Lower leg skin (tissue), 4 donors: ENCODE data around the gene CA12. TPM values are rescaled to one million over a fixed set of nuclear protein-coding genes. Genes with fewer than 3 reads are reported as not detected.
"Not testable (repeated sequence)": the region's sequence is repeated elsewhere in the genome, so short reads cannot be mapped to it uniquely, and the experiment has no call there.

Source experiments
- DNase-seq, 2 donors: peaks; one replicate each; pipeline ENCODE4 v3.0.0-alpha.2; 2019; ENCODE audit warnings: low spot score in 2 of 2
- H3K4me3 ChIP-seq: fragments of 200-600 bp; sonication (generic); 2 replicates; pipeline ENCODE4 v1.5.1; 2017; ENCODE audit warnings: mild to moderate bottlenecking, low read depth; ENCODE audit not compliant: poor library complexity, severe bottlenecking
- POLR2A ChIP-seq, 2 donors: fragments of 450-650 bp; IDR thresholded peaks; one replicate each; pipeline ENCODE4 v1.6.1; 2016 to 2017; ENCODE audit warnings: antibody characterized with exemption in 2 of 2, mild to moderate bottlenecking in 1 of 2, moderate library complexity in 1 of 2
- WGBS, 2 donors: methylation state at CpG; one replicate each; pipeline ENCODE4 v1.1.5; 2018; 5-methylcytosine and 5-hydroxymethylcytosine counted together
- intact Hi-C: fragments of 100-400 bp; cut with DNase I; formaldehyde crosslinking; loops from one replicate; pipeline ENCODE4 v1.15.0; 2023; ENCODE audit warnings: low total_unique reads
- total RNA-seq, 4 donors: library from RNA; depleted of rRNA; stranded (reverse); fragments of >200 nt; gene quantifications; one replicate each; pipeline ENCODE4 v1.1.0, GENCODE V29; 2016
- TF ChIP-seq, protein P1 (sequence below), 3 donors: fragments of 450-650 bp; IDR thresholded peaks; one replicate each; pipeline ENCODE4 v1.5.1; 2016; ENCODE audit warnings: antibody characterized with exemption in 3 of 3, mild to moderate bottlenecking in 3 of 3, moderate library complexity in 2 of 3

CA12 gene
- total RNA-seq, 4 donors from 2014 or later, result 144 to 253 (median 213) TPM

- TF ChIP-seq, protein P1, sequence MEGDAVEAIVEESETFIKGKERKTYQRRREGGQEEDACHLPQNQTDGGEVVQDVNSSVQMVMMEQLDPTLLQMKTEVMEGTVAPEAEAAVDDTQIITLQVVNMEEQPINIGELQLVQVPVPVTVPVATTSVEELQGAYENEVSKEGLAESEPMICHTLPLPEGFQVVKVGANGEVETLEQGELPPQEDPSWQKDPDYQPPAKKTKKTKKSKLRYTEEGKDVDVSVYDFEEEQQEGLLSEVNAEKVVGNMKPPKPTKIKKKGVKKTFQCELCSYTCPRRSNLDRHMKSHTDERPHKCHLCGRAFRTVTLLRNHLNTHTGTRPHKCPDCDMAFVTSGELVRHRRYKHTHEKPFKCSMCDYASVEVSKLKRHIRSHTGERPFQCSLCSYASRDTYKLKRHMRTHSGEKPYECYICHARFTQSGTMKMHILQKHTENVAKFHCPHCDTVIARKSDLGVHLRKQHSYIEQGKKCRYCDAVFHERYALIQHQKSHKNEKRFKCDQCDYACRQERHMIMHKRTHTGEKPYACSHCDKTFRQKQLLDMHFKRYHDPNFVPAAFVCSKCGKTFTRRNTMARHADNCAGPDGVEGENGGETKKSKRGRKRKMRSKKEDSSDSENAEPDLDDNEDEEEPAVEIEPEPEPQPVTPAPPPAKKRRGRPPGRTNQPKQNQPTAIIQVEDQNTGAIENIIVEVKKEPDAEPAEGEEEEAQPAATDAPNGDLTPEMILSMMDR (IDR thresholded peaks at IDR 0.05), result no peak
- no peak for TF ChIP-seq POLR2A (IDR thresholded peaks at IDR 0.05)
- peak; percentile 81 to 91 for DNase-seq
- 21 to 27% methylated on average over 7 of the region's 7 CpGs for WGBS, 2 donors
- no peak overlapping the region for H3K4me3 ChIP-seq
- intact Hi-C loops, result no loop called here
These were observed 33.3 kb downstream of the CA12 start for GRCh38 chr15:63348392-63348791.

DNA sequence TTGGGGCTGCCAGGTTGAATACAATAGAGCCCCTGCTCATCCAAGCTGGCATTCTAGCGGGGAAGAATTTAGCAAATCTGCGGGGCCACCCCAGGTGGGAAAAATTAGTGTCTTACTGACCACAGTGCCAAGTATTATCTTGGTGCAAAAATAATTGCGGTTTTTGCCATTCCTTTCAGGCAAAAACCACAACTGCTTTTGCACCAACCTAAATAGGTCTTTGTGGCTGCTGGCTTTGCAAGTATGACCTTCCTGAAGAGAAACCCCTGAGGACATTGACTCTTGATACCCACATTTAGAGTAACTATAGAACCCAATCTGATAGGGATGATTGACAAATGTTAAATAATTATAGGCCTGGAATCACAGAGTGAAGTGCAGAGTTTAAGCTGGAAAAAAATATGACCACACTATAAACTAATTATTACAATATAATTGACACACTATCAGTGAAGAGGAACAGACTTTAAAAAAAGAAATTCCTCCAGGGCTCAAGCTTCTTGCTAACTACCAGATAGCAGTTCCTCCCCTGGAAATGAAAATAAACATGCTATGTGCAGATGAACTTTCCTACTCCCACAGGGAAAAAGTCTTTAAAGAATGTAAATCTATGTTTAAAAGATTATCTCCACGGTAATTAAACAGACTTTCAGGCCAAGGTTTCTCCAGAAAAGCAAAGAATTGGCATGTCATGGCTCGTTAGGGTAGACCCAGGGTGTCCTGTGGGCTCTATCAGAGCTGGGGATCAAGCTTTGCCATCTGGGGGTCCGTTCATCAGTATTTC, 34.4 kb downstream of the CA12 start:
- DNase-seq, result no peak
- intact Hi-C loops, result no loop called here
- TF ChIP-seq, protein P1 (IDR thresholded peaks at IDR 0.05), result no peak
- TF ChIP-seq POLR2A (IDR thresholded peaks at IDR 0.05), result no peak
- 44 to 54% methylated on average over 6 of the region's 6 CpGs for WGBS, 2 donors
- no peak overlapping the region for H3K4me3 ChIP-seq

DNA sequence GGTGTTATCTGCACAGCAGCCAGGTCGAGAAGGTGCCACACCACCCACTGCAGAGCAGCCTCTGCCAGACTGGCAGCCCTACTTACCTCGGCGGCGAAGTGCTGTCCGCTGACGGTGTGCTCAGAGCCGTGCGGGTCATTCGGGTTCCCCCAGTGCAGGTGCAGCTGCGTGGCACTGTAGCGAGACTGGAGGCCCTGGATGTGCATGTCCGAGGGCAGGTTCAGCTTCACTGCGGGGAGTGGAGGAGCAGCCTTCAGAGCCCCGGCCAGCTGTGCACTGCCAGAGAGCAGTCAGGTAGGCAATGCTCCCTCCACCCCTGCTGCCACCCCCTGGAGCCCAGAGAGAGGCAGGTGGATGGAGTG, 36.3 kb downstream of the CA12 start:
- intact Hi-C loops, result no loop called here
- no peak for DNase-seq
- TF ChIP-seq, protein P1 (IDR thresholded peaks at IDR 0.05), result no peak
- TF ChIP-seq POLR2A (IDR thresholded peaks at IDR 0.05), result no peak
- 77 to 88% methylated on average over 2 to 14 of the region's 14 CpGs for WGBS, 2 donors
- H3K4me3 ChIP-seq, result no peak overlapping the region

DNA sequence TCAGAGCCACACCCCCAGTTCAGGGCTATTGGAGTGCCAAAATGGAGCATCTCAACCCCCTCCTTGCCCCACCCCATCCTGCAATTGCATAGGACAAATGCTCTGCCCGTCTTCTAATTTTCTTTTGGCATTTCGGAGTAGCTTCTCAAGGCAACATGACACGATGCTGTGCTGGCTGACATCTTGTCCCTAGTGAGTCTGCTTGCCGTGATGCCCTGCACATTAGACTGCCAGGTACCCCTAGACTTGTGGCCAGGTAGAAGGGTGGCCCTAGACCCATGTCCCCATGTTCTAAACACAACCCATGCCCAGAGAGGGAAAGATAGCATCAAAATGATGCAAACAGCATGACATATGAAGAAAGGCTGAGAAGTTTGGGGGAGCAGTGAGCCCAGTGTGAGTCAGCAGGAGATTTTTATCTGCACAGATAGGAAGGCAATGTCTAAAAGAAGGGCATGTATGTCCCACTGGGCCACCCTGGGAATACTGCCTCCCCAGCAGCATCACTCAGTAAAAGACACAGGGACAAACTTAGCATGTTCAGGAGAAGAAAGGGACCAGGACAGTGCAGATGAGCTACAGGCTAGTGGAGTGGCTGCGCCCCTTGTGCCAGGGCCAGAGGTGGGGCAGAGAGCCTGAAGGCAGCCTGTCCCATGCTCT, 36.8 kb downstream of the CA12 start:
- no peak overlapping the region for H3K4me3 ChIP-seq
- intact Hi-C loops, result no loop called here
- WGBS, 2 donors, result 60 to 71% methylated on average over 4 to 5 of the region's 5 CpGs
- no peak for TF ChIP-seq POLR2A (IDR thresholded peaks at IDR 0.05)
- TF ChIP-seq, protein P1 (IDR thresholded peaks at IDR 0.05), result no peak
- DNase-seq, result no peak

- intact Hi-C loops, H3K4me3 ChIP-seq, DNase-seq: not testable (repeated sequence)
- 90 to 92% methylated on average over 11 of the region's 11 CpGs for WGBS, 2 donors
These were observed 38.6 kb downstream of the CA12 start for GRCh38 chr15:63342996-63343562.

GRCh38 chr15:63341898-63342297, 39.7 kb downstream of the CA12 start:
- no peak for DNase-seq
- no peak overlapping the region for H3K4me3 ChIP-seq
- TF ChIP-seq, protein P1 (IDR thresholded peaks at IDR 0.05), result no peak
- TF ChIP-seq POLR2A (IDR thresholded peaks at IDR 0.05), result no peak
- 89 to 96% methylated on average over 4 of the region's 4 CpGs for WGBS, 2 donors
- intact Hi-C loops, result no loop called here
